ENCODE results near the gene OR10A2. TPM values are rescaled to one million over a fixed set of nuclear protein-coding genes. Genes with fewer than 3 reads are reported as not detected.
"Not testable (repeated sequence)": the region's sequence is repeated elsewhere in the genome, so short reads cannot be mapped to it uniquely, and the experiment has no call there.

The OR10A2 gene
- total RNA-seq, 1 donor = not detected

DNA sequence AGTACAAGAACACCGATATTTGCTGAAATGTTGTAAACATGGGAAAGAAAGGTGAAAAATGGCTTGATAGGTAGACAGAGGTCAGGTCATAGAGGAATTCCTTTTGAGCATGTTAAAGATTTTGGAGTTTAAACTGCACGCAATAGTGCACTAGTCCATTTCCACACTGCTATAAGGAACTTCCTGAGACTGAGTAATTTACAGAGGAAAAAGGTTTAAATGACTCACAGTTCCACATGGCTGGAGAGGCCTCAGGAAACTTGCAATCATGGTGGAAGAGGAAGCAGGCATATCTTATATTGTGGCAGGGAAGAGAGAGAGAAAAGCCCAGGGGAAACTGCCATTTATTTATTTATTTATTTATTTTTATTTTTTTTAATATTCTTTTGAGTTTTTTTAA, 12.3 kb upstream of the OR10A2 start:
- no peak overlapping the region for H3K4me3 ChIP-seq (ENCODE audit: low read depth, low read length)
- DNase-seq (ENCODE audit: low read depth) = no peak
- no peak for TF ChIP-seq CTCF (IDR thresholded peaks at IDR 0.05; ENCODE audit: insufficient read depth, low read length)

- DNase-seq (ENCODE audit: low read depth); H3K4me3 ChIP-seq (ENCODE audit: low read depth, low read length): not testable (repeated sequence)
Measured at GRCh38 chr11:6854801-6855200, 8.1 kb upstream of the OR10A2 start.

DNA sequence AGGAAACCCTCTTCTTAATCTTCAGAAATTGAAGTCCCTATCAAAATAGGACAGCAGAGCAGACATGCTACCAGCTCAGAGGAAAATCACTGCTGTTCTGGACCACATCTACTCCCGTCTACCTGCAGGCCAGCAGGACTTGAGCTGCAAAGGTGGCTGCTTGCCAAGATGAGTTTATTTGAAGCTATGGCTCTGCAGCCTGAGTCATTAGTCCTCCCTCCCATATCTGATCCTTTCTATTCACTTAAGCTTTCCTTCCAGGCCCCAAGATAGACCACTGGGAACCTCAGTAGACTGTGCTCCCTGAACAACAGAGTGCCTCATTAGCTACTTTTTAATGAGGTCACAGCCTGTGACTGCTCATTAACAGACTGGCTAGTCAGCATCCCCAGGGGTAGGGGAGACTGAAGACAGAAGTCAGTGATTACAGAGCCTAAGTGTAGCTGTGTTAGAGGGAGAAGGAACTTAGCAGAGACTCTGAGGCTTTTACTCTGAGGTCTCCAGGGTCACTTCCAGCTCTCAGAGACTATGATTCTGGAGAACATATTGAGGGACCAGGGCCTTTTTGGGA, 6.8 kb upstream of the OR10A2 start:
- DNase-seq (ENCODE audit: low read depth) = peak; percentile 68
- no peak for TF ChIP-seq CTCF (IDR thresholded peaks at IDR 0.05; ENCODE audit: insufficient read depth, low read length)
- H3K4me3 ChIP-seq (ENCODE audit: low read depth, low read length) = no peak overlapping the region

GRCh38 chr11:6856871-6857270, 6.0 kb upstream of the OR10A2 start:
- TF ChIP-seq CTCF (IDR thresholded peaks at IDR 0.05; ENCODE audit: insufficient read depth, low read length) = no peak
- H3K4me3 ChIP-seq (ENCODE audit: low read depth, low read length) = no peak overlapping the region
- DNase-seq (ENCODE audit: low read depth) = peak; percentile 37

DNA sequence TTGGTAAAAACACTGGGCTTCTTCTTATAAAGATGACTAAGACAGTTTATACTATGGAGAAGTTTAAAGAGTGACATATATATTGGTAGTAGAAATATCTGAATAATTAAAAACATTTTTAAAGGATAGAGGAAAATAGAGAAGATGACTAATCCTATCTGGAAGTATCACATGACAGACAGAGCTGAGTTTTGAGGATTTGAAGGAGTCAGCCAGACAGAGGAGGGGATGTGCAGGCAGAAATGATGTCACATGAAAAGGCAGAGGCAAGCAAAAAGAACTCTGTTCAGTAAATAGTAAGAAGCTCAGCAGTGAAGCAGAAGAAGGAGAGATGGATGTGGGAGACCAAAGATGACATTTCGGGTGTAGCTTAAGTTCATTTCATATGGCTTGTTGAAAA, 1.6 kb downstream of the OR10A2 start:
- peak; percentile 44 for DNase-seq (ENCODE audit: low read depth)
- TF ChIP-seq CTCF (IDR thresholded peaks at IDR 0.05; ENCODE audit: insufficient read depth, low read length) = no peak
- no peak overlapping the region for H3K4me3 ChIP-seq (ENCODE audit: low read depth, low read length)

GRCh38 chr11:6871278-6871677, 8.4 kb downstream of the OR10A2 start:
- no peak overlapping the region for H3K4me3 ChIP-seq (ENCODE audit: low read depth, low read length)
- no peak for TF ChIP-seq CTCF (IDR thresholded peaks at IDR 0.05; ENCODE audit: insufficient read depth, low read length)
- no peak for DNase-seq (ENCODE audit: low read depth)

DNA sequence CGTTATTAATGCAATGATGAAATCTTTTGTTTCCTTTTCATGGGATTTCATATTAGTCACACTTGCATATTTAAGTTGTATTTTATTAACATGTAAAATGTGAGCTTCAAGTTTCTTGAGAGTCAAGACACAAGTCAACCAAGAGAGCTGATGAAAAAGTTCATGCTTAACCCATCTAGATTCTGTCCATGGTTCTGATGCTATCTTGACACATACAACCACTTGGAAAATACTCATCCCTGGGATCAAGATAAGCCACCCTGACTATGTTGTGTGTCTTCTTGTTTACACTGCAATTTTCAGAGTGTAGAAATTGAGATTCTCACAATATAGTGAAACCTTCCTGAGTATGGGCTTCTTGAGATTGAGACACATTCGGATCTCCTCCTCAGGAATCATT, 12.9 kb downstream of the OR10A2 start:
- no peak for DNase-seq (ENCODE audit: low read depth)
- no peak overlapping the region for H3K4me3 ChIP-seq (ENCODE audit: low read depth, low read length)
- TF ChIP-seq CTCF (IDR thresholded peaks at IDR 0.05; ENCODE audit: insufficient read depth, low read length) = no peak

All from fibroblast of the aortic adventitia (primary cell).